Measurements from ENCODE around the gene NR5A2.

Gene NR5A2

GRCh38 chr1:200153277-200154055 is 126.0 kb downstream of the NR5A2 start:
- Histone ChIP-seq H3K4me3 (ENCODE audit: low read length) (no peak overlapping the region), H3K4me2 (ENCODE audit: low read length) (no peak overlapping the region), H3K36me3 (ENCODE audit: insufficient read depth, low read length) (no peaks in the 10 kb centered on the region), H3K27me3 (ENCODE audit: control insufficient read depth, insufficient read depth, low read length) (no peaks in the 10 kb centered on the region), H3K4me1 (ENCODE audit: control insufficient read depth, insufficient read depth, low read length) (peaks cover 14% of the 10 kb centered on the region), H3K9me3 (replicated peaks; ENCODE audit: low read length) (no peaks in the 10 kb centered on the region), H3K9ac (ENCODE audit: low read depth, low read length) (no peak overlapping the region)

- Histone ChIP-seq H3K36me3 (ENCODE audit: insufficient read depth, low read length) (no peaks in the 10 kb centered on the region), H3K9ac (ENCODE audit: low read depth, low read length) (no peak overlapping the region), H3K9me3 (replicated peaks; ENCODE audit: low read length) (no peaks in the 10 kb centered on the region), H3K4me2 (ENCODE audit: low read length) (no peak overlapping the region), H3K27me3 (ENCODE audit: control insufficient read depth, insufficient read depth, low read length) (no peaks in the 10 kb centered on the region), H3K4me3 (ENCODE audit: low read length) (no peak overlapping the region), H3K4me1 (ENCODE audit: control insufficient read depth, insufficient read depth, low read length) (peaks cover 14% of the 10 kb centered on the region)
Observed at GRCh38 chr1:200154069-200154767, 126.7 kb downstream of the NR5A2 start.

- H3K36me3 ChIP-seq (ENCODE audit: insufficient read depth, low read length): no peaks in the 10 kb centered on the region
- H3K9ac ChIP-seq (ENCODE audit: low read depth, low read length): no peak overlapping the region
- H3K4me3 ChIP-seq (ENCODE audit: low read length): no peak overlapping the region
- H3K4me1 ChIP-seq (ENCODE audit: control insufficient read depth, insufficient read depth, low read length): no peaks in the 10 kb centered on the region
- H3K9me3 ChIP-seq (replicated peaks; ENCODE audit: low read length): no peaks in the 10 kb centered on the region
- H3K27me3 ChIP-seq (ENCODE audit: control insufficient read depth, insufficient read depth, low read length): no peaks in the 10 kb centered on the region
- H3K4me2 ChIP-seq (ENCODE audit: low read length): no peak overlapping the region
Observed at GRCh38 chr1:200157715-200158114, 130.2 kb downstream of the NR5A2 start.

GRCh38 chr1:200161801-200162200 is 134.3 kb downstream of the NR5A2 start:
- H3K9ac ChIP-seq (ENCODE audit: low read depth, low read length): no peak overlapping the region
- no peaks in the 10 kb centered on the region for H3K36me3 ChIP-seq (ENCODE audit: insufficient read depth, low read length)
- no peaks in the 10 kb centered on the region for H3K9me3 ChIP-seq (replicated peaks; ENCODE audit: low read length)
- H3K4me3 ChIP-seq (ENCODE audit: low read length): no peak overlapping the region
- no peak overlapping the region for H3K4me2 ChIP-seq (ENCODE audit: low read length)
- no peaks in the 10 kb centered on the region for H3K4me1 ChIP-seq (ENCODE audit: control insufficient read depth, insufficient read depth, low read length)
- H3K27me3 ChIP-seq (ENCODE audit: control insufficient read depth, insufficient read depth, low read length): no peaks in the 10 kb centered on the region

- Histone ChIP-seq H3K9me3 (replicated peaks; ENCODE audit: low read length) (no peaks in the 10 kb centered on the region), H3K4me2 (ENCODE audit: low read length) (no peak overlapping the region), H3K9ac (ENCODE audit: low read depth, low read length) (no peak overlapping the region), H3K36me3 (ENCODE audit: insufficient read depth, low read length) (no peaks in the 10 kb centered on the region), H3K4me1 (ENCODE audit: control insufficient read depth, insufficient read depth, low read length) (no peaks in the 10 kb centered on the region), H3K27me3 (ENCODE audit: control insufficient read depth, insufficient read depth, low read length) (no peaks in the 10 kb centered on the region), H3K4me3 (ENCODE audit: low read length) (no peak overlapping the region)
Observed at GRCh38 chr1:200162258-200162657, 134.7 kb downstream of the NR5A2 start.

GRCh38 chr1:200162877-200163276 is 135.4 kb downstream of the NR5A2 start:
- no peaks in the 10 kb centered on the region for H3K4me1 ChIP-seq (ENCODE audit: control insufficient read depth, insufficient read depth, low read length)
- no peaks in the 10 kb centered on the region for H3K9me3 ChIP-seq (replicated peaks; ENCODE audit: low read length)
- no peak overlapping the region for H3K4me2 ChIP-seq (ENCODE audit: low read length)
- H3K27me3 ChIP-seq (ENCODE audit: control insufficient read depth, insufficient read depth, low read length): no peaks in the 10 kb centered on the region
- H3K4me3 ChIP-seq (ENCODE audit: low read length): no peak overlapping the region
- no peaks in the 10 kb centered on the region for H3K36me3 ChIP-seq (ENCODE audit: insufficient read depth, low read length)
- H3K9ac ChIP-seq (ENCODE audit: low read depth, low read length): no peak overlapping the region

- no peaks in the 10 kb centered on the region for H3K36me3 ChIP-seq (ENCODE audit: insufficient read depth, low read length)
- H3K27me3 ChIP-seq (ENCODE audit: control insufficient read depth, insufficient read depth, low read length): no peaks in the 10 kb centered on the region
- no peaks in the 10 kb centered on the region for H3K9me3 ChIP-seq (replicated peaks; ENCODE audit: low read length)
- no peak overlapping the region for H3K4me3 ChIP-seq (ENCODE audit: low read length)
- no peaks in the 10 kb centered on the region for H3K4me1 ChIP-seq (ENCODE audit: control insufficient read depth, insufficient read depth, low read length)
- H3K4me2 ChIP-seq (ENCODE audit: low read length): no peak overlapping the region
- no peak overlapping the region for H3K9ac ChIP-seq (ENCODE audit: low read depth, low read length)
Observed at GRCh38 chr1:200163911-200164310, 136.4 kb downstream of the NR5A2 start.

GRCh38 chr1:200165493-200166220 is 138.1 kb downstream of the NR5A2 start:
- H3K36me3 ChIP-seq (ENCODE audit: insufficient read depth, low read length): no peaks in the 10 kb centered on the region
- no peaks in the 10 kb centered on the region for H3K27me3 ChIP-seq (ENCODE audit: control insufficient read depth, insufficient read depth, low read length)
- no peak overlapping the region for H3K4me3 ChIP-seq (ENCODE audit: low read length)
- H3K4me1 ChIP-seq (ENCODE audit: control insufficient read depth, insufficient read depth, low read length): no peaks in the 10 kb centered on the region
- no peak overlapping the region for H3K4me2 ChIP-seq (ENCODE audit: low read length)
- no peak overlapping the region for H3K9ac ChIP-seq (ENCODE audit: low read depth, low read length)
- H3K9me3 ChIP-seq (replicated peaks; ENCODE audit: low read length): no peaks in the 10 kb centered on the region

- no peaks in the 10 kb centered on the region for H3K9me3 ChIP-seq (replicated peaks; ENCODE audit: low read length)
- H3K27me3 ChIP-seq (ENCODE audit: control insufficient read depth, insufficient read depth, low read length): no peaks in the 10 kb centered on the region
- H3K36me3 ChIP-seq (ENCODE audit: insufficient read depth, low read length): no peaks in the 10 kb centered on the region
- no peak overlapping the region for H3K4me3 ChIP-seq (ENCODE audit: low read length)
- H3K9ac ChIP-seq (ENCODE audit: low read depth, low read length): no peak overlapping the region
- no peaks in the 10 kb centered on the region for H3K4me1 ChIP-seq (ENCODE audit: control insufficient read depth, insufficient read depth, low read length)
- no peak overlapping the region for H3K4me2 ChIP-seq (ENCODE audit: low read length)
Observed at GRCh38 chr1:200166411-200166810, 138.9 kb downstream of the NR5A2 start.

- Histone ChIP-seq H3K4me3 (ENCODE audit: low read length) (no peak overlapping the region), H3K36me3 (ENCODE audit: insufficient read depth, low read length) (no peaks in the 10 kb centered on the region), H3K4me1 (ENCODE audit: control insufficient read depth, insufficient read depth, low read length) (peaks cover 18% of the 10 kb centered on the region), H3K9me3 (replicated peaks; ENCODE audit: low read length) (no peaks in the 10 kb centered on the region), H3K4me2 (ENCODE audit: low read length) (no peak overlapping the region), H3K9ac (ENCODE audit: low read depth, low read length) (no peak overlapping the region), H3K27me3 (ENCODE audit: control insufficient read depth, insufficient read depth, low read length) (no peaks in the 10 kb centered on the region)
Observed at GRCh38 chr1:200168926-200169325, 141.4 kb downstream of the NR5A2 start.

- H3K4me3 ChIP-seq (ENCODE audit: low read length): no peak overlapping the region
- H3K9ac ChIP-seq (ENCODE audit: low read depth, low read length): no peak overlapping the region
- no peaks in the 10 kb centered on the region for H3K9me3 ChIP-seq (replicated peaks; ENCODE audit: low read length)
- H3K27me3 ChIP-seq (ENCODE audit: control insufficient read depth, insufficient read depth, low read length): no peaks in the 10 kb centered on the region
- peaks cover 18% of the 10 kb centered on the region for H3K4me1 ChIP-seq (ENCODE audit: control insufficient read depth, insufficient read depth, low read length)
- H3K4me2 ChIP-seq (ENCODE audit: low read length): peak overlapping the region; percentile 19
- no peaks in the 10 kb centered on the region for H3K36me3 ChIP-seq (ENCODE audit: insufficient read depth, low read length)
Observed at GRCh38 chr1:200172311-200172710, 144.8 kb downstream of the NR5A2 start.
